ENCODE results near the gene PTCD2.

Gene PTCD2

GRCh38 chr5:72276219-72276752, 43.9 kb upstream of the PTCD2 start:
- no peak for TF ChIP-seq TAF1 (IDR thresholded peaks at IDR 0.05; ENCODE audit: borderline replicate concordance, insufficient read depth, low read length)
- TF ChIP-seq FOXP2 (optimal IDR thresholded peaks at IDR 0.05; ENCODE audit: borderline replicate concordance, extremely low read depth, extremely low read length, insufficient read depth), result no peak
- no peak for TF ChIP-seq REST (IDR thresholded peaks at IDR 0.05; ENCODE audit: insufficient read depth in 1 of 2, low read depth in 2 of 2, low read length in 2 of 2)
- TF ChIP-seq SIN3A (IDR thresholded peaks at IDR 0.05; ENCODE audit: borderline replicate concordance, insufficient read depth, low read length), result no peak
- TF ChIP-seq POLR2AphosphoS5 (IDR thresholded peaks at IDR 0.05; ENCODE audit: low read depth, low read length), result no peak

GRCh38 chr5:72280581-72281069, 39.5 kb upstream of the PTCD2 start:
- TF ChIP-seq REST (IDR thresholded peaks at IDR 0.05; ENCODE audit: insufficient read depth in 1 of 2, low read depth in 2 of 2, low read length in 2 of 2) (no peak), FOXP2 (optimal IDR thresholded peaks at IDR 0.05; ENCODE audit: borderline replicate concordance, extremely low read depth, extremely low read length, insufficient read depth) (no peak), POLR2AphosphoS5 (IDR thresholded peaks at IDR 0.05; ENCODE audit: low read depth, low read length) (no peak), SIN3A (IDR thresholded peaks at IDR 0.05; ENCODE audit: borderline replicate concordance, insufficient read depth, low read length) (no peak), TAF1 (IDR thresholded peaks at IDR 0.05; ENCODE audit: borderline replicate concordance, insufficient read depth, low read length) (no peak)

GRCh38 chr5:72281430-72281763, 38.8 kb upstream of the PTCD2 start:
- TF ChIP-seq POLR2AphosphoS5 (IDR thresholded peaks at IDR 0.05; ENCODE audit: low read depth, low read length) (no peak), REST (IDR thresholded peaks at IDR 0.05; ENCODE audit: insufficient read depth in 1 of 2, low read depth in 2 of 2, low read length in 2 of 2) (no peak), TAF1 (IDR thresholded peaks at IDR 0.05; ENCODE audit: borderline replicate concordance, insufficient read depth, low read length) (no peak), FOXP2 (optimal IDR thresholded peaks at IDR 0.05; ENCODE audit: borderline replicate concordance, extremely low read depth, extremely low read length, insufficient read depth) (no peak), SIN3A (IDR thresholded peaks at IDR 0.05; ENCODE audit: borderline replicate concordance, insufficient read depth, low read length) (no peak)

- TF ChIP-seq TAF1 (IDR thresholded peaks at IDR 0.05; ENCODE audit: borderline replicate concordance, insufficient read depth, low read length) (no peak), FOXP2 (optimal IDR thresholded peaks at IDR 0.05; ENCODE audit: borderline replicate concordance, extremely low read depth, extremely low read length, insufficient read depth) (no peak), SIN3A (IDR thresholded peaks at IDR 0.05; ENCODE audit: borderline replicate concordance, insufficient read depth, low read length) (no peak), REST (IDR thresholded peaks at IDR 0.05; ENCODE audit: insufficient read depth in 1 of 2, low read depth in 2 of 2, low read length in 2 of 2) (no peak), POLR2AphosphoS5 (IDR thresholded peaks at IDR 0.05; ENCODE audit: low read depth, low read length) (no peak)
Measured at GRCh38 chr5:72281764-72282499, 38.2 kb upstream of the PTCD2 start.
